Mesothelial cell of epicardium (in vitro differentiated cells): ENCODE measurements around the gene PLEKHM3. TPM values are rescaled to one million over a fixed set of nuclear protein-coding genes. Genes with fewer than 3 reads are reported as not detected.

Source experiments
- DNase-seq, 2 experiments: peaks; one replicate each; pipeline ENCODE4 v3.0.0; 2021; ENCODE audit warnings: low spot score in 2 of 2; ENCODE audit not compliant: unreplicated experiment in 2 of 2
- H3K27ac Mint-ChIP-seq: 2 replicates; pipeline ENCODE4 v1.8.0; 2021; ENCODE audit warnings: mixed read lengths
- H3K27me3 Mint-ChIP-seq: 2 replicates; pipeline ENCODE4 v1.8.0; 2021; ENCODE audit warnings: low read depth, mixed read lengths
- H3K36me3 Mint-ChIP-seq: 2 replicates; pipeline ENCODE4 v1.8.0; 2021; ENCODE audit warnings: mixed read lengths
- H3K4me1 Mint-ChIP-seq: 2 replicates; pipeline ENCODE4 v1.8.0; 2021; ENCODE audit warnings: mixed read lengths
- H3K4me3 Mint-ChIP-seq: 2 replicates; pipeline ENCODE4 v1.8.0; 2021; ENCODE audit warnings: mild to moderate bottlenecking, moderate library complexity, mixed read lengths
- H3K9me3 Mint-ChIP-seq: 2 replicates; pipeline ENCODE4 v1.8.0; 2021; ENCODE audit warnings: mixed read lengths
- CTCF ChIP-seq: fragments of 200-600 bp; sonication (generic); IDR thresholded peaks from one replicate; pipeline ENCODE4 v1.5.0; 2021; ENCODE audit warnings: antibody characterized with exemption; ENCODE audit not compliant: unreplicated experiment
- total RNA-seq: library from RNA; stranded (reverse); gene quantifications from 3 replicates; pipeline ENCODE4 v1.2.1, GENCODE V29; 2021

Gene PLEKHM3
- total RNA-seq, 1 donor from 2014 or later, result 16.2 TPM

- no peaks in the 10 kb centered on the region for H3K4me1 Mint-ChIP-seq
- DNase-seq, result no peak
- H3K27me3 Mint-ChIP-seq, result no peaks in the 10 kb centered on the region
- H3K4me3 Mint-ChIP-seq, result no peak overlapping the region
- TF ChIP-seq CTCF, result no peak
- no peaks in the 10 kb centered on the region for H3K36me3 Mint-ChIP-seq
- H3K27ac Mint-ChIP-seq, result no peak overlapping the region
- no peaks in the 10 kb centered on the region for H3K9me3 Mint-ChIP-seq
These were observed 18.5 kb downstream of the PLEKHM3 start for GRCh38 chr2:208006833-208007232.

- Mint-ChIP-seq H3K36me3 (peaks cover 4% of the 10 kb centered on the region), H3K4me1 (no peaks in the 10 kb centered on the region), H3K4me3 (no peak overlapping the region), H3K9me3 (no peaks in the 10 kb centered on the region), H3K27me3 (no peaks in the 10 kb centered on the region), H3K27ac (no peak overlapping the region)
- no peak for DNase-seq
- TF ChIP-seq CTCF, result no peak
These were observed 19.0 kb downstream of the PLEKHM3 start for GRCh38 chr2:208006337-208006736.

- no peak for TF ChIP-seq CTCF
- Mint-ChIP-seq H3K36me3 (peaks cover 18% of the 10 kb centered on the region), H3K27me3 (no peaks in the 10 kb centered on the region), H3K27ac (no peak overlapping the region), H3K4me3 (no peak overlapping the region), H3K4me1 (no peaks in the 10 kb centered on the region), H3K9me3 (no peaks in the 10 kb centered on the region)
- DNase-seq, result no peak
These were observed 23.4 kb downstream of the PLEKHM3 start for GRCh38 chr2:208001924-208002323.

- Mint-ChIP-seq H3K27ac (no peak overlapping the region), H3K4me3 (no peak overlapping the region), H3K9me3 (no peaks in the 10 kb centered on the region), H3K27me3 (no peaks in the 10 kb centered on the region), H3K4me1 (no peaks in the 10 kb centered on the region), H3K36me3 (peaks cover 18% of the 10 kb centered on the region)
- TF ChIP-seq CTCF, result no peak
- no peak for DNase-seq
These were observed 24.5 kb downstream of the PLEKHM3 start for GRCh38 chr2:208000701-208001395.

- Mint-ChIP-seq H3K36me3 (peaks cover 18% of the 10 kb centered on the region), H3K9me3 (no peaks in the 10 kb centered on the region), H3K27me3 (no peaks in the 10 kb centered on the region), H3K4me3 (no peak overlapping the region), H3K4me1 (no peaks in the 10 kb centered on the region), H3K27ac (no peak overlapping the region)
- no peak for TF ChIP-seq CTCF
- no peak for DNase-seq
These were observed 28.5 kb downstream of the PLEKHM3 start for GRCh38 chr2:207996848-207997247.
